DOHH2 (cell line): ENCODE data around the gene DYRK2.

Source experiments
- CTCF ChIP-seq: fragments of 200-600 bp; sonication (generic); IDR thresholded peaks from one replicate; pipeline ENCODE4 v1.5.1; 2014; ENCODE audit warnings: antibody characterized with exemption, mild to moderate bottlenecking, low read depth, low read length; ENCODE audit not compliant: poor library complexity, severe bottlenecking
- EZH2phosphoT487 ChIP-seq: fragments of 200-600 bp; sonication (generic); IDR thresholded peaks from 2 replicates; pipeline ENCODE4 v1.6.1; 2017; ENCODE audit warnings: borderline replicate concordance, mild to moderate bottlenecking, antibody characterized with exemption, low read length, moderate library complexity, mixed read lengths

GRCh38 chr12:67640863-67641262 is 7.7 kb upstream of the DYRK2 start:
- no peak for TF ChIP-seq CTCF
- no peak for TF ChIP-seq EZH2phosphoT487
